Liver (tissue), 3 donors: ENCODE results near the gene HDAC6.
A peak's percentile ranks its signal among the peaks of the same experiment; 100 is the strongest.

ENCODE experiments used
- CTCF ChIP-seq: fragments of 150-350 bp; IDR thresholded peaks from 2 replicates; pipeline ENCODE4 v1.5.1; 2017; ENCODE audit warnings: improper control_type of control experiment, low read depth, low read length; ENCODE audit not compliant: missing input control
- EGR1 ChIP-seq, 2 donors: IDR thresholded peaks; 2 replicates each; pipeline ENCODE4 v1.6.1; 2016 to 2018; ENCODE audit warnings: antibody characterized with exemption in 2 of 2, low read depth in 2 of 2
- FOXA1 ChIP-seq: IDR thresholded peaks from 2 replicates; pipeline ENCODE4 v1.6.1; 2016; ENCODE audit warnings: antibody characterized with exemption
- GABPA ChIP-seq, 2 donors: IDR thresholded peaks in 1 of 2; conservative IDR thresholded peaks in 1 of 2; 2 replicates each; pipeline ENCODE4 v1.6.1; 2016; ENCODE audit warnings: antibody characterized with exemption in 2 of 2, mild to moderate bottlenecking in 1 of 2, moderate library complexity in 1 of 2
- MAX ChIP-seq: IDR thresholded peaks from 2 replicates; pipeline ENCODE4 v1.6.1; 2016; ENCODE audit warnings: antibody characterized with exemption
- NR2F2 ChIP-seq: IDR thresholded peaks from 2 replicates; pipeline ENCODE4 v1.6.1; 2016; ENCODE audit warnings: antibody characterized with exemption
- RAD21 ChIP-seq, 2 donors: IDR thresholded peaks; 2 replicates each; pipeline ENCODE4 v1.6.1; 2016; ENCODE audit warnings: antibody characterized with exemption in 2 of 2, mild to moderate bottlenecking in 2 of 2
- SP1 ChIP-seq: IDR thresholded peaks from 2 replicates; pipeline ENCODE4 v1.6.1; 2018; ENCODE audit warnings: antibody characterized with exemption, mild to moderate bottlenecking
- TAF1 ChIP-seq: conservative IDR thresholded peaks from 2 replicates; pipeline ENCODE4 v1.6.1; 2016; ENCODE audit warnings: antibody characterized with exemption, mild to moderate bottlenecking
- YY1 ChIP-seq: IDR thresholded peaks from 2 replicates; pipeline ENCODE4 v1.6.1; 2016; ENCODE audit warnings: antibody characterized with exemption, mild to moderate bottlenecking
- TF ChIP-seq, protein P1 (sequence below): IDR thresholded peaks from 2 replicates; pipeline ENCODE4 v1.6.1; 2016; ENCODE audit warnings: antibody characterized with exemption
- TF ChIP-seq, protein P2 (sequence below): IDR thresholded peaks from 2 replicates; pipeline ENCODE4 v1.6.1; 2016; ENCODE audit warnings: antibody characterized with exemption, mild to moderate bottlenecking
- donor health status: healthy.
- donor health status: healthy.

GRCh38 chrX:48801280-48802088 is at the start of gene HDAC6:
- no peak for TF ChIP-seq CTCF
- no peak for TF ChIP-seq EGR1 (IDR thresholded peaks at IDR 0.05; ENCODE audit: low read depth in 2 of 2)
- TF ChIP-seq, protein P1, sequence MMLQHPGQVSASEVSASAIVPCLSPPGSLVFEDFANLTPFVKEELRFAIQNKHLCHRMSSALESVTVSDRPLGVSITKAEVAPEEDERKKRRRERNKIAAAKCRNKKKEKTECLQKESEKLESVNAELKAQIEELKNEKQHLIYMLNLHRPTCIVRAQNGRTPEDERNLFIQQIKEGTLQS: no peak
- TF ChIP-seq, protein P2, sequence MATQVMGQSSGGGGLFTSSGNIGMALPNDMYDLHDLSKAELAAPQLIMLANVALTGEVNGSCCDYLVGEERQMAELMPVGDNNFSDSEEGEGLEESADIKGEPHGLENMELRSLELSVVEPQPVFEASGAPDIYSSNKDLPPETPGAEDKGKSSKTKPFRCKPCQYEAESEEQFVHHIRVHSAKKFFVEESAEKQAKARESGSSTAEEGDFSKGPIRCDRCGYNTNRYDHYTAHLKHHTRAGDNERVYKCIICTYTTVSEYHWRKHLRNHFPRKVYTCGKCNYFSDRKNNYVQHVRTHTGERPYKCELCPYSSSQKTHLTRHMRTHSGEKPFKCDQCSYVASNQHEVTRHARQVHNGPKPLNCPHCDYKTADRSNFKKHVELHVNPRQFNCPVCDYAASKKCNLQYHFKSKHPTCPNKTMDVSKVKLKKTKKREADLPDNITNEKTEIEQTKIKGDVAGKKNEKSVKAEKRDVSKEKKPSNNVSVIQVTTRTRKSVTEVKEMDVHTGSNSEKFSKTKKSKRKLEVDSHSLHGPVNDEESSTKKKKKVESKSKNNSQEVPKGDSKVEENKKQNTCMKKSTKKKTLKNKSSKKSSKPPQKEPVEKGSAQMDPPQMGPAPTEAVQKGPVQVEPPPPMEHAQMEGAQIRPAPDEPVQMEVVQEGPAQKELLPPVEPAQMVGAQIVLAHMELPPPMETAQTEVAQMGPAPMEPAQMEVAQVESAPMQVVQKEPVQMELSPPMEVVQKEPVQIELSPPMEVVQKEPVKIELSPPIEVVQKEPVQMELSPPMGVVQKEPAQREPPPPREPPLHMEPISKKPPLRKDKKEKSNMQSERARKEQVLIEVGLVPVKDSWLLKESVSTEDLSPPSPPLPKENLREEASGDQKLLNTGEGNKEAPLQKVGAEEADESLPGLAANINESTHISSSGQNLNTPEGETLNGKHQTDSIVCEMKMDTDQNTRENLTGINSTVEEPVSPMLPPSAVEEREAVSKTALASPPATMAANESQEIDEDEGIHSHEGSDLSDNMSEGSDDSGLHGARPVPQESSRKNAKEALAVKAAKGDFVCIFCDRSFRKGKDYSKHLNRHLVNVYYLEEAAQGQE: peak; percentile 30
- TF ChIP-seq RAD21 (IDR thresholded peaks at IDR 0.05): no peak
- peak; percentile 58 for TF ChIP-seq TAF1
- TF ChIP-seq YY1: no peak
- TF ChIP-seq FOXA1: peak; percentile 24
- TF ChIP-seq MAX: no peak
- TF ChIP-seq SP1: peak; percentile 82
- TF ChIP-seq NR2F2: no peak
- no peak for TF ChIP-seq GABPA (IDR thresholded peaks at IDR 0.05 in 1 of 2, conservative IDR thresholded peaks at IDR 0.05 in 1 of 2)
